Neural cell (in vitro differentiated cells): ENCODE measurements around the gene MAPK7. TPM values are rescaled to one million over a fixed set of nuclear protein-coding genes. Genes with fewer than 3 reads are reported as not detected.

Source experiments
- H2AFZ ChIP-seq: fragments of 200-600, 300-800 bp; sonication (generic), shearing (Covaris generic); 2 replicates; pipeline ENCODE4 v1.6.0; 2014; ENCODE audit warnings: low read depth, mild to moderate bottlenecking, antibody characterized with exemption, low read length, moderate library complexity
- H3F3A ChIP-seq: fragments of 200-600 bp; shearing (Covaris generic); 2 replicates; pipeline ENCODE4 v1.6.1; 2016; ENCODE audit warnings: mild to moderate bottlenecking, moderate library complexity, mixed read lengths, antibody characterized with exemption, low read length; ENCODE audit not compliant: insufficient read depth, poor library complexity, severe bottlenecking
- H3K27ac ChIP-seq: fragments of 200-600, 300-800 bp; sonication (generic), shearing (Covaris generic); 2 replicates; pipeline ENCODE4 v1.5.1; 2014; ENCODE audit warnings: mild to moderate bottlenecking, low read length, moderate library complexity
- H3K27me3 ChIP-seq: fragments of 300-800, 200-600 bp; sonication (generic), shearing (Covaris generic); 2 replicates; pipeline ENCODE4 v1.6.0; 2014; ENCODE audit warnings: mild to moderate bottlenecking, low read depth, low read length, moderate library complexity; ENCODE audit not compliant: insufficient read depth
- H3K36me3 ChIP-seq: fragments of 300-800, 200-600 bp; sonication (generic), shearing (Covaris generic); 2 replicates; pipeline ENCODE4 v1.5.1; 2014; ENCODE audit warnings: mild to moderate bottlenecking, antibody characterized with exemption, low read length, moderate library complexity; ENCODE audit not compliant: insufficient read depth
- H3K4me2 ChIP-seq: fragments of 300-800, 200-600 bp; sonication (generic), shearing (Covaris generic); 2 replicates; pipeline ENCODE4 v1.6.0; 2014; ENCODE audit warnings: mild to moderate bottlenecking, low read length
- H3K4me3 ChIP-seq: fragments of 300-800, 200-600 bp; sonication (generic), shearing (Covaris generic); 2 replicates; pipeline ENCODE4 v1.5.1; 2014; ENCODE audit warnings: mild to moderate bottlenecking, low read length, moderate library complexity
- H3K79me2 ChIP-seq: fragments of 200-600 bp; shearing (Covaris generic); replicated peaks from 2 replicates; pipeline ENCODE4 v1.6.0; 2014; ENCODE audit warnings: mild to moderate bottlenecking, low read length, moderate library complexity; ENCODE audit not compliant: insufficient read depth
- H3K9ac ChIP-seq: fragments of 300-800, 200-600 bp; sonication (generic), shearing (Covaris generic); 2 replicates; pipeline ENCODE4 v1.6.1; 2016; ENCODE audit warnings: mild to moderate bottlenecking, low read length, mixed read lengths
- H3K9me2 ChIP-seq: fragments of 200-600 bp; shearing (Covaris generic); 2 replicates; pipeline ENCODE4 v1.6.1; 2016; ENCODE audit warnings: mild to moderate bottlenecking, low read length, mixed read lengths; ENCODE audit not compliant: insufficient read depth
- H3K9me3 ChIP-seq: fragments of 200-600, 300-800 bp; sonication (generic), shearing (Covaris generic); 2 replicates; pipeline ENCODE4 v1.6.1; 2016; ENCODE audit warnings: mild to moderate bottlenecking, mixed run types, low read length, moderate library complexity, mixed read lengths
- H4K20me1 ChIP-seq: fragments of 200-600 bp; shearing (Covaris generic); 2 replicates; pipeline ENCODE4 v1.6.1; 2016; ENCODE audit warnings: mild to moderate bottlenecking, mixed run types; ENCODE audit not compliant: insufficient read depth
- CTCF ChIP-seq: fragments of 450-650 bp; IDR thresholded peaks from 2 replicates; pipeline ENCODE4 v1.5.1; 2014; ENCODE audit warnings: antibody characterized with exemption, mild to moderate bottlenecking, moderate library complexity; ENCODE audit not compliant: poor library complexity, severe bottlenecking
- EP300 ChIP-seq: fragments of 450-650 bp; conservative IDR thresholded peaks from 2 replicates; pipeline ENCODE4 v1.6.1; 2014; ENCODE audit warnings: antibody characterized with exemption, mild to moderate bottlenecking, moderate library complexity; ENCODE audit not compliant: poor library complexity, severe bottlenecking
- EZH2 ChIP-seq: fragments of 200-600, 300-800 bp; shearing (Covaris generic), sonication (generic); IDR thresholded peaks from 2 replicates; pipeline ENCODE4 v1.6.1; 2014; ENCODE audit warnings: antibody characterized with exemption, low read length, borderline replicate concordance, mild to moderate bottlenecking; ENCODE audit not compliant: insufficient read depth, poor library complexity, severe bottlenecking
- MXI1 ChIP-seq: fragments of 450-650 bp; conservative IDR thresholded peaks from 2 replicates; pipeline ENCODE4 v1.6.1; 2014; ENCODE audit warnings: antibody characterized with exemption, mild to moderate bottlenecking; ENCODE audit not compliant: poor library complexity, severe bottlenecking
- POLR2AphosphoS5 ChIP-seq: IDR thresholded peaks from 2 replicates; pipeline ENCODE4 v1.6.1; 2012
- RAD21 ChIP-seq: fragments of 450-650 bp; conservative IDR thresholded peaks from 2 replicates; pipeline ENCODE4 v1.6.1; 2014; ENCODE audit warnings: antibody characterized with exemption, mild to moderate bottlenecking, moderate library complexity
- REST ChIP-seq: IDR thresholded peaks from 2 replicates; pipeline ENCODE4 v1.6.1; 2012; ENCODE audit warnings: borderline replicate concordance
- SMC3 ChIP-seq: fragments of 450-650 bp; conservative IDR thresholded peaks from 2 replicates; pipeline ENCODE4 v1.6.1; 2014; ENCODE audit warnings: antibody characterized with exemption, mild to moderate bottlenecking, moderate library complexity; ENCODE audit not compliant: poor library complexity
- TAF1 ChIP-seq: IDR thresholded peaks from 2 replicates; pipeline ENCODE4 v1.6.1; 2012; ENCODE audit warnings: low read depth
- polyA plus RNA-seq: library from polyadenylated mRNA; depleted of rRNA; stranded (reverse); fragments of >200 nt; gene quantifications from 2 replicates; pipeline ENCODE4 v1.2.3, GENCODE V29; 2014

The MAPK7 gene
- polyA plus RNA-seq, 1 donor from 2014 or later: 18.8 TPM

- Histone ChIP-seq H3K4me3 (no peak overlapping the region), H2AFZ (no peak overlapping the region), H3K27ac (no peak overlapping the region), H3K27me3 (no peaks in the 10 kb centered on the region), H4K20me1 (no peaks in the 10 kb centered on the region), H3K9me3 (no peaks in the 10 kb centered on the region), H3K79me2 (peaks cover 6% of the 10 kb centered on the region), H3K36me3 (no peaks in the 10 kb centered on the region), H3K4me2 (no peak overlapping the region), H3F3A (no peaks in the 10 kb centered on the region), H3K9ac (no peak overlapping the region), H3K9me2 (no peaks in the 10 kb centered on the region)
- TF ChIP-seq CTCF: no peak
- no peak for TF ChIP-seq MXI1
- TF ChIP-seq REST: no peak
- TF ChIP-seq SMC3: no peak
- no peak for TF ChIP-seq RAD21
- TF ChIP-seq EP300: no peak
- no peak for TF ChIP-seq EZH2
- TF ChIP-seq TAF1: no peak
- no peak for TF ChIP-seq POLR2AphosphoS5
These were observed 6.9 kb upstream of the MAPK7 start for GRCh38 chr17:19371259-19372010.

- Histone ChIP-seq H3K4me3 (no peak overlapping the region), H2AFZ (no peak overlapping the region), H3K4me2 (no peak overlapping the region), H3K27me3 (no peaks in the 10 kb centered on the region), H3K27ac (no peak overlapping the region), H3K9me2 (no peaks in the 10 kb centered on the region), H3K9me3 (no peaks in the 10 kb centered on the region), H4K20me1 (no peaks in the 10 kb centered on the region), H3F3A (no peaks in the 10 kb centered on the region), H3K79me2 (peaks cover 8% of the 10 kb centered on the region), H3K36me3 (no peaks in the 10 kb centered on the region), H3K9ac (no peak overlapping the region)
- no peak for TF ChIP-seq TAF1
- no peak for TF ChIP-seq REST
- no peak for TF ChIP-seq RAD21
- no peak for TF ChIP-seq CTCF
- no peak for TF ChIP-seq EZH2
- no peak for TF ChIP-seq EP300
- TF ChIP-seq MXI1: no peak
These were observed 6.3 kb upstream of the MAPK7 start for GRCh38 chr17:19372011-19372370.
